ENCODE results near the gene GPATCH8.

- no peak for TF ChIP-seq CTCF (conservative IDR thresholded peaks at IDR 0.05)
- TF ChIP-seq ZFX (IDR thresholded peaks at IDR 0.05) = no peak
Observed at GRCh38 chr17:44529864-44530263, 26.7 kb upstream of the GPATCH8 start.
